GM12891 (cell line): ENCODE measurements around the gene ZNF285.

ENCODE experiments used
- PAX5 ChIP-seq: IDR thresholded peaks from 2 replicates; pipeline ENCODE4 v1.6.1; 2011; ENCODE audit warnings: low read length, moderate library complexity, mild to moderate bottlenecking; ENCODE audit not compliant: insufficient read depth, severe bottlenecking
- POLR2A ChIP-seq: IDR thresholded peaks from 2 replicates; pipeline ENCODE4 v1.6.1; 2011; ENCODE audit warnings: low read depth, low read length, control low read depth
- POLR2AphosphoS5 ChIP-seq: IDR thresholded peaks from 2 replicates; pipeline ENCODE4 v1.6.1; 2011; ENCODE audit warnings: low read depth, low read length, control low read depth
- POU2F2 ChIP-seq: IDR thresholded peaks from 2 replicates; pipeline ENCODE4 v1.6.1; 2011; ENCODE audit warnings: low read depth, mild to moderate bottlenecking, control low read depth, low read length, moderate library complexity
- SPI1 ChIP-seq: IDR thresholded peaks from 2 replicates; pipeline ENCODE4 v1.6.1; 2011; ENCODE audit warnings: low read depth, low read length, control low read depth
- TAF1 ChIP-seq: IDR thresholded peaks from 2 replicates; pipeline ENCODE4 v1.6.1; 2011; ENCODE audit warnings: low read depth, low read length, control low read depth

GRCh38 chr19:44401139-44402115, at the start of gene ZNF285:
- no peak for TF ChIP-seq POU2F2
- TF ChIP-seq SPI1: no peak
- TF ChIP-seq POLR2AphosphoS5: no peak
- no peak for TF ChIP-seq POLR2A
- TF ChIP-seq TAF1: no peak
- no peak for TF ChIP-seq PAX5
